Naive thymus-derived CD4-positive, alpha-beta T cell (primary cell): ENCODE measurements around the gene IGFN1. TPM values are rescaled to one million over a fixed set of nuclear protein-coding genes. Genes with fewer than 3 reads are reported as not detected.
A peak's percentile ranks its signal among the peaks of the same experiment; 100 is the strongest.

Experiments used
- ATAC-seq: fragments of 150-1000 bp; cut with Tn5 transposase; 2 replicates; pipeline ENCODE4 v1.10.0; 2021; ENCODE audit warnings: mild to moderate bottlenecking, moderate library complexity
- CTCF ChIA-PET: fragments of 350-600 bp; sonication (Branson Sonifier 250); formaldehyde crosslinking; loops from one replicate; lab custom pipeline; 2021; ENCODE audit warnings: antibody characterized with exemption; lab: Charles Lee
- POLR2A ChIA-PET: fragments of 350-600 bp; sonication (Branson Sonifier 250); formaldehyde crosslinking; loops from one replicate; lab custom pipeline; 2021; ENCODE audit warnings: antibody characterized with exemption, inconsistent platforms; lab: Charles Lee
- DNase-seq, 9 donors: peaks; one replicate each; pipeline versions ENCODE4 v3.0.0 to v3.0.0-alpha.2; 2020 to 2022; ENCODE audit warnings: mixed read lengths in 1 of 9
- H3K27ac ChIP-seq: one replicate; pipeline ENCODE4 v1.7.0; 2013; ENCODE audit warnings: mild to moderate bottlenecking, low read depth, low read length, moderate library complexity
- H3K27me3 ChIP-seq, 2 donors: one replicate each; pipeline ENCODE4 v1.7.0; 2013; ENCODE audit warnings: low read length in 2 of 2, mild to moderate bottlenecking in 2 of 2, moderate library complexity in 2 of 2; ENCODE audit not compliant: control insufficient read depth in 2 of 2, insufficient read depth in 2 of 2
- H3K36me3 ChIP-seq, 3 experiments: 1 replicate in 2 of 3; 2 replicates in 1 of 3; pipeline ENCODE4 v1.7.0; 2013; ENCODE audit warnings: low read length in 3 of 3, mild to moderate bottlenecking in 3 of 3, moderate library complexity in 1 of 3; ENCODE audit not compliant: insufficient read depth in 3 of 3, control insufficient read depth in 2 of 3
- H3K4me1 ChIP-seq, 2 donors: one replicate each; pipeline ENCODE4 v1.7.0; 2013; ENCODE audit warnings: low read length in 2 of 2, mild to moderate bottlenecking in 2 of 2, moderate library complexity in 1 of 2; ENCODE audit not compliant: control insufficient read depth in 2 of 2, insufficient read depth in 2 of 2
- H3K4me3 ChIP-seq: 2 replicates; pipeline ENCODE4 v1.7.0; 2013; ENCODE audit warnings: mild to moderate bottlenecking, low read length
- H3K9me3 ChIP-seq, 3 experiments: 1 replicate in 2 of 3; 2 replicates in 1 of 3; pipeline ENCODE4 v1.7.0; 2013; ENCODE audit warnings: low read length in 3 of 3; ENCODE audit not compliant: control insufficient read depth in 2 of 3
- H3K27ac Mint-ChIP-seq, 9 donors: one replicate each; pipeline ENCODE4 v1.8.0; 2020 to 2022; ENCODE audit warnings: mixed read lengths in 9 of 9, mild to moderate bottlenecking in 8 of 9, moderate library complexity in 5 of 9, inconsistent platforms in 2 of 9
- H3K27me3 Mint-ChIP-seq, 5 donors: one replicate each; pipeline ENCODE4 v1.8.0; 2021 to 2022; ENCODE audit warnings: mixed read lengths in 5 of 5, mild to moderate bottlenecking in 1 of 5
- H3K36me3 Mint-ChIP-seq, 5 donors: one replicate each; pipeline ENCODE4 v1.8.0; 2020 to 2022; ENCODE audit warnings: mixed read lengths in 5 of 5, mild to moderate bottlenecking in 3 of 5, inconsistent platforms in 1 of 5
- H3K4me1 Mint-ChIP-seq, 7 donors: one replicate each; pipeline ENCODE4 v1.8.0; 2020 to 2022; ENCODE audit warnings: mixed read lengths in 7 of 7, mild to moderate bottlenecking in 3 of 7, inconsistent platforms in 1 of 7
- H3K4me3 Mint-ChIP-seq, 10 donors: one replicate each; pipeline ENCODE4 v1.8.0; 2020 to 2022; ENCODE audit warnings: mild to moderate bottlenecking in 10 of 10, mixed read lengths in 10 of 10, moderate library complexity in 6 of 10, inconsistent platforms in 2 of 10
- H3K9me3 Mint-ChIP-seq, 11 donors: one replicate each; pipeline ENCODE4 v1.8.0; 2020 to 2022; ENCODE audit warnings: mixed read lengths in 11 of 11, mild to moderate bottlenecking in 4 of 11, inconsistent platforms in 1 of 11, moderate library complexity in 1 of 11
- intact Hi-C, 2 donors: fragments of 100-400 bp; cut with micrococcal nuclease; formaldehyde crosslinking; loops; one replicate each; pipeline ENCODE4 v1.15.1; 2023
- polyA plus RNA-seq, 2 donors: library from polyadenylated mRNA; unstranded; fragments of 300-500 nt; fragmentation: Illumina TruSeq; gene quantifications; one replicate each; pipeline ENCODE4 v1.2.3, GENCODE V29; 2021
- total RNA-seq, 6 experiments: library from RNA in 5 of 6; stranded (reverse) in 5 of 6; gene quantifications; 1 replicate in 5 of 6; 2 replicates in 1 of 6; pipeline ENCODE4 v1.2.3 and lab custom pipeline; 2021 to 2026

IGFN1 gene
- total and polyA plus RNA-seq, 7 experiments from 2014 or later, result not detected

GRCh38 chr1:201153474-201154388 is 36.9 kb upstream of the IGFN1 start:
- Histone ChIP-seq H3K4me3 (peak overlapping the region; percentile 48), H3K9me3 (no peaks in the 10 kb centered on the region), H3K27ac (peak overlapping the region; percentile 65), H3K27me3 (no peaks in the 10 kb centered on the region), H3K4me1 (peaks cover 7 to 14% of the 10 kb centered on the region in 2 donors), H3K36me3 (peaks cover 0 to 36% (median 0%) of the 10 kb centered on the region in 3 experiments)
- Mint-ChIP-seq H3K36me3 (peaks cover 0 to 17% (median 7%) of the 10 kb centered on the region in 5 donors), H3K9me3 (no peaks in the 10 kb centered on the region), H3K4me3 (peak overlapping the region; percentile 86 to 94 (median 93)), H3K27me3 (peaks cover 5 to 22% (median 9%) of the 10 kb centered on the region in 5 donors), H3K4me1 (peaks cover 12 to 36% (median 20%) of the 10 kb centered on the region in 7 donors), H3K27ac (peak overlapping the region; percentile 83 to 96 (median 91))
- intact Hi-C loops, result loop anchor here (1.0 to 10.0 kb wide), 13 partner anchors 17 to 1801 kb away; partner anchors contain the start of genes ADIPOR1 (in 1 of the 2), IPO9 (in 1 of the 2), KIF21B (in 1 of the 2) and TIMM17A (in 1 of the 2)
- ChIA-PET POLR2A (interaction anchor here (0.6 to 1.9 kb wide), 9 partner anchors 11 to 1871 kb away, joined by 3 to 11 read pairs (median 3); no protein-coding TSS in a partner anchor), CTCF (interaction anchor here (0.6 to 1.8 kb wide), 5 partner anchors 9 to 182 kb away, joined by 3 to 5 read pairs (median 3); no protein-coding TSS in a partner anchor)
- peak; percentile 80 for ATAC-seq
- no peak for DNase-seq

DNA sequence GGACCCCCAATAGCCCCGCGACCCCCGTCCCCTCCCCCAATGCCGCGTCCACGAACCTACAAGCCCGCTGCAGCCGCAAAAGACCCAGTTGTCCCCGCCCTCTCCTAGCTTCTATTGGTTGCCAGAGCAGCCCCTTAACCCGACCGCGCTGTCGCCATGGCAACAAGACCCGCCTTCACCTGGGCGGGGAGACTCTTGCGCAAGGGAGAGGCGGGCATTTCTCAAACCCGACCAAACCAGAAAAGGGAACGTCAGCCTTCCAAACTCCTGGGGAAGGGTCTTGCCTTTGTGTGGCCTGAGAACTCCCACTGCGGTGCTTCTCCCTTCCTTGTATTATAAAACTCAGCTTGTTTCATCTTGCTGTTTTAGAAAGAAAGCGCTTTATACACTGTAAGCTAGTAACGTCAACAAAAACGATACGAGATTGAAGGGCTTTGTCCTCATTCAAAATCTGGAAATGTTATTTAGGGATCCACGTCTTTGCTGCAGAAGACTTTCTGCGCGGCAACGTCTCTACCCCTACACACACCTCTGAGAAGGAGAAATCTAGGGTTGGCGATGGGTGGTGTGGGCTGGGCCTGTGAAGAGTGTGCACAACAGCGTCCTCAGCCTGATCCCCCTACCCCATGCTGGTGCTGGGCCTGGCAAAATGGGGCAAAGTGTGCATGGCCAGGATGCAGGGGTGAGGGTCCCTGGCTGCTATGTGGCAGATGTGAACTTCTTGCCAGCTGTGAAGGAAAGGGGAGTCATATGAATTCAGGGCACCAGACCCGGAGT is 36.0 kb upstream of the IGFN1 start, which contains the start of gene TMEM9:
TMEM9 (minus strand) TSS at position 86 of the 777 bp plus-strand sequence. CDS start 551 bp downstream, outside the sequence.
- no peaks in the 10 kb centered on the region for H3K27me3 ChIP-seq
- H3K36me3 Mint-ChIP-seq, result peaks cover 0 to 11% (median 6%) of the 10 kb centered on the region in 5 donors
- ChIA-PET CTCF (interaction anchor here (0.5 to 1.8 kb wide), 6 partner anchors 8 to 532 kb away, joined by 3 to 5 read pairs (median 4); no protein-coding TSS in a partner anchor), POLR2A (interaction anchor here (1.1 to 1.9 kb wide), 7 partner anchors 12 to 175 kb away, joined by 3 to 11 read pairs (median 4); no protein-coding TSS in a partner anchor)
- peaks cover 0 to 28% (median 0%) of the 10 kb centered on the region in 3 experiments for H3K36me3 ChIP-seq
- peaks cover 7 to 14% of the 10 kb centered on the region in 2 donors for H3K4me1 ChIP-seq
- peak within 1 kb of the TSS; percentile 83 to 96 (median 91) for H3K27ac Mint-ChIP-seq
- peak within 1 kb of the TSS; percentile 48 for H3K4me3 ChIP-seq
- H3K27me3 Mint-ChIP-seq, result peaks cover 6 to 25% (median 9%) of the 10 kb centered on the region in 5 donors
- intact Hi-C loops, result loop anchor here (1.0 to 10.0 kb wide), 13 partner anchors 16 to 1800 kb away; partner anchors contain the start of genes ADIPOR1 (in 1 of the 2), IPO9 (in 1 of the 2), KIF21B (in 1 of the 2) and TIMM17A (in 1 of the 2)
- H3K27ac ChIP-seq, result peak within 1 kb of the TSS; percentile 65
- no peaks in the 10 kb centered on the region for H3K9me3 Mint-ChIP-seq
- peak within 1 kb of the TSS; percentile 86 to 94 (median 93) for H3K4me3 Mint-ChIP-seq
- peak; percentile 97 for ATAC-seq
- peak; percentile 94 to 99 (median 97) for DNase-seq
- H3K9me3 ChIP-seq, result no peaks in the 10 kb centered on the region
- H3K4me1 Mint-ChIP-seq, result peaks cover 12 to 36% (median 20%) of the 10 kb centered on the region in 7 donors

- H3K27me3 Mint-ChIP-seq, result peaks cover 9 to 25% (median 11%) of the 10 kb centered on the region in 5 donors
- no peaks in the 10 kb centered on the region for H3K9me3 ChIP-seq
- H3K36me3 ChIP-seq, result peaks cover 0 to 20% (median 0%) of the 10 kb centered on the region in 3 experiments
- no peaks in the 10 kb centered on the region for H3K9me3 Mint-ChIP-seq
- H3K27me3 ChIP-seq, result no peaks in the 10 kb centered on the region
- CTCF ChIA-PET, result interaction anchor here (0.6 to 1.8 kb wide), 2 partner anchors 36 to 70 kb away, joined by 3 to 5 read pairs; no protein-coding TSS in a partner anchor
- H3K36me3 Mint-ChIP-seq, result peaks cover 0 to 11% (median 5%) of the 10 kb centered on the region in 5 donors
- no peak overlapping the region for H3K4me3 ChIP-seq
- H3K4me1 ChIP-seq, result peaks cover 7 to 14% of the 10 kb centered on the region in 2 donors
- POLR2A ChIA-PET, result interaction anchor here (1.4 to 1.7 kb wide), 2 partner anchors 12 to 175 kb away, joined by 3 to 6 read pairs; no protein-coding TSS in a partner anchor
- peak overlapping the region in 4 of 10 donors; percentile 86 to 94 (median 94) for H3K4me3 Mint-ChIP-seq
- no peak overlapping the region for H3K27ac ChIP-seq
- peaks cover 12 to 36% (median 20%) of the 10 kb centered on the region in 7 donors for H3K4me1 Mint-ChIP-seq
- intact Hi-C loops, result loop anchor here (2.0 to 10.0 kb wide), 6 partner anchors 41 to 1799 kb away; partner anchors contain the start of genes ADIPOR1 (in 1 of the 2), IPO9 (in 1 of the 2) and TIMM17A (in 1 of the 2)
- DNase-seq, result no peak
- no peak for ATAC-seq
- H3K27ac Mint-ChIP-seq, result peak overlapping the region in 1 of 9 donors; percentile 37
Measured at GRCh38 chr1:201155354-201155753, 35.3 kb upstream of the IGFN1 start.

- H3K27me3 Mint-ChIP-seq, result peaks cover 9 to 29% (median 14%) of the 10 kb centered on the region in 5 donors
- Histone ChIP-seq H3K27me3 (no peaks in the 10 kb centered on the region), H3K9me3 (no peaks in the 10 kb centered on the region), H3K4me1 (peaks cover 7 to 14% of the 10 kb centered on the region in 2 donors), H3K36me3 (peaks cover 0 to 11% (median 0%) of the 10 kb centered on the region in 3 experiments), H3K4me3 (no peak overlapping the region), H3K27ac (no peak overlapping the region)
- peak overlapping the region in 2 of 10 donors; percentile 33 to 38 for H3K4me3 Mint-ChIP-seq
- H3K4me1 Mint-ChIP-seq, result peaks cover 12 to 29% (median 16%) of the 10 kb centered on the region in 7 donors
- peaks cover 0 to 3% (median under 1%) of the 10 kb centered on the region in 5 donors for H3K36me3 Mint-ChIP-seq
- no peak for DNase-seq
- intact Hi-C loops, result loop anchor here (10.0 kb wide), 4 partner anchors 412 to 1798 kb away; partner anchors contain the start of genes ADIPOR1 (in 1 of the 2) and TIMM17A (in 1 of the 2)
- ATAC-seq, result no peak
- peak overlapping the region in 1 of 9 donors; percentile 76 for H3K27ac Mint-ChIP-seq
- H3K9me3 Mint-ChIP-seq, result no peaks in the 10 kb centered on the region
- CTCF ChIA-PET, result interaction anchor here (0.6 kb wide), 1 partner anchor 128 kb away, joined by 3 read pairs; no protein-coding TSS in a partner anchor
- POLR2A ChIA-PET, result interaction anchor here (1.3 kb wide), 1 partner anchor 136 kb away, joined by 4 read pairs; no protein-coding TSS in a partner anchor
Measured at GRCh38 chr1:201156346-201156745, 34.3 kb upstream of the IGFN1 start.

GRCh38 chr1:201156819-201157218 is 33.8 kb upstream of the IGFN1 start:
- CTCF ChIA-PET, result no interaction called here
- intact Hi-C loops, result loop anchor here (10.0 kb wide), 4 partner anchors 412 to 1798 kb away; partner anchors contain the start of genes ADIPOR1 (in 1 of the 2) and TIMM17A (in 1 of the 2)
- H3K27me3 Mint-ChIP-seq, result peaks cover 9 to 29% (median 14%) of the 10 kb centered on the region in 5 donors
- POLR2A ChIA-PET, result interaction anchor here (1.3 kb wide), 1 partner anchor 137 kb away, joined by 4 read pairs; no protein-coding TSS in a partner anchor
- peaks cover 0 to 7% (median 0%) of the 10 kb centered on the region in 3 experiments for H3K36me3 ChIP-seq
- no peak overlapping the region for H3K4me3 ChIP-seq
- H3K27ac Mint-ChIP-seq, result no peak overlapping the region
- H3K4me3 Mint-ChIP-seq, result peak overlapping the region in 1 of 10 donors; percentile 33
- H3K36me3 Mint-ChIP-seq, result no peaks in the 10 kb centered on the region
- H3K4me1 ChIP-seq, result peaks cover 7 to 14% of the 10 kb centered on the region in 2 donors
- ATAC-seq, result no peak
- DNase-seq, result no peak
- no peaks in the 10 kb centered on the region for H3K9me3 Mint-ChIP-seq
- H3K9me3 ChIP-seq, result no peaks in the 10 kb centered on the region
- peaks cover 12 to 29% (median 16%) of the 10 kb centered on the region in 7 donors for H3K4me1 Mint-ChIP-seq
- no peaks in the 10 kb centered on the region for H3K27me3 ChIP-seq
- H3K27ac ChIP-seq, result no peak overlapping the region
